DND-41 (cell line): Measurements from ENCODE around the gene TIGD7.
A peak's percentile ranks its signal among the peaks of the same experiment; 100 is the strongest.

ENCODE experiments used
- ATAC-seq: fragments of 200-7000 bp; cut with Tn5 transposase; 3 replicates; pipeline ENCODE4 v1.9.1; 2021; ENCODE audit warnings: low read depth; ENCODE audit not compliant: insufficient read depth
- DNase-seq: peaks from one replicate; pipeline ENCODE4 v3.0.0-alpha.2; 2020
- H2AFZ ChIP-seq: 2 replicates; pipeline ENCODE4 v1.6.0; 2012; ENCODE audit warnings: low read depth, low read length
- H3K27ac ChIP-seq: 2 replicates; pipeline ENCODE4 v1.5.1; 2012; ENCODE audit warnings: low read length, inconsistent platforms
- H3K27me3 ChIP-seq: fragments of 200-600 bp; sonication (generic); 2 replicates; pipeline ENCODE4 v1.6.0; 2012; ENCODE audit warnings: low read length, mild to moderate bottlenecking, inconsistent platforms; ENCODE audit not compliant: insufficient read depth, poor library complexity
- H3K36me3 ChIP-seq: 2 replicates; pipeline ENCODE4 v1.5.1; 2012; ENCODE audit warnings: low read length, inconsistent platforms; ENCODE audit not compliant: insufficient read depth
- H3K4me1 ChIP-seq: 2 replicates; pipeline ENCODE4 v1.5.1; 2012; ENCODE audit warnings: mild to moderate bottlenecking, low read length; ENCODE audit not compliant: insufficient read depth
- H3K4me2 ChIP-seq: 2 replicates; pipeline ENCODE4 v1.6.0; 2012; ENCODE audit warnings: mild to moderate bottlenecking, moderate library complexity, low read length, inconsistent platforms; ENCODE audit not compliant: insufficient read depth
- H3K4me3 ChIP-seq, 2 experiments: fragments of 200-600 bp in 1 of 2; shearing (Covaris generic) in 1 of 2; 2 replicates each; pipeline ENCODE4 v1.5.1; 2012 to 2016; ENCODE audit warnings: inconsistent platforms in 2 of 2, low read length in 2 of 2, mild to moderate bottlenecking in 2 of 2, low read depth in 1 of 2, moderate library complexity in 1 of 2
- H3K79me2 ChIP-seq: 2 replicates; pipeline ENCODE4 v1.6.0; 2012; ENCODE audit warnings: low read length, inconsistent platforms; ENCODE audit not compliant: insufficient read depth
- H3K9ac ChIP-seq: 2 replicates; pipeline ENCODE4 v1.6.0; 2012; ENCODE audit warnings: low read depth, mild to moderate bottlenecking, inconsistent platforms, low read length, moderate library complexity
- H3K9me3 ChIP-seq: 2 replicates; pipeline ENCODE4 v1.5.1; 2012; ENCODE audit warnings: low read length, moderate library complexity, mild to moderate bottlenecking, inconsistent platforms; ENCODE audit not compliant: insufficient read depth, severe bottlenecking
- H4K20me1 ChIP-seq: 2 replicates; pipeline ENCODE4 v1.6.0; 2012; ENCODE audit warnings: low read length; ENCODE audit not compliant: insufficient read depth
- EZH2 ChIP-seq: IDR thresholded peaks from 3 replicates; pipeline ENCODE4 v1.6.1; 2012; ENCODE audit warnings: borderline replicate concordance, low read depth, mild to moderate bottlenecking, moderate library complexity, low read length, inconsistent platforms; ENCODE audit not compliant: severe bottlenecking
- TF ChIP-seq, protein P1 (sequence below): IDR thresholded peaks from 2 replicates; pipeline ENCODE4 v1.5.1; 2012; ENCODE audit warnings: borderline replicate concordance, low read length, moderate library complexity, mild to moderate bottlenecking; ENCODE audit not compliant: poor library complexity, severe bottlenecking; ENCODE audit errors: extremely low read depth

The TIGD7 gene

DNA sequence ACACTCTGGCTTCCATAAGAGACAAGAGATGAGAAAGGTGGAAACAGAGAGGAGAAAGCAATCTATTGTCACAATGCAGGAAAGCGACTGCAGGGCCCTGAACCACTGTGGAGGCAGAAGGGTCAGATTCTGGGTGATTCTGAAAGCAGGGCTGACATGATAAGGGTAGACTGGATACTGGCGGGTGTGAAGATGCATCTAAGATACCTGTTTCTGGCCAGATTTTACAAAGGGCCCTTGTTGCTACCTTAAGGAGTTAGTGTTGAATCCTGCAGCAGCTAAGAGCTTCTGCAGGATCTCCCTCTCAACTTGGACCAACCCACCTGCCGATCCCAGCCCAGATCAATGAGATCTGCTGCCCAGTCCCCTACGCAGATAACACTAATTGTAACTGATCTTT is 42.7 kb downstream of the TIGD7 start:
- peaks cover 16% of the 10 kb centered on the region for H3K79me2 ChIP-seq
- peak overlapping the region; percentile 83; the same call in 1 of the 2 replicates for H3K27ac ChIP-seq
- peak overlapping the region; percentile 90 for H3K9ac ChIP-seq
- H4K20me1 ChIP-seq: no peaks in the 10 kb centered on the region
- DNase-seq (no peak), ATAC-seq (no peak)
- TF ChIP-seq, protein P1, sequence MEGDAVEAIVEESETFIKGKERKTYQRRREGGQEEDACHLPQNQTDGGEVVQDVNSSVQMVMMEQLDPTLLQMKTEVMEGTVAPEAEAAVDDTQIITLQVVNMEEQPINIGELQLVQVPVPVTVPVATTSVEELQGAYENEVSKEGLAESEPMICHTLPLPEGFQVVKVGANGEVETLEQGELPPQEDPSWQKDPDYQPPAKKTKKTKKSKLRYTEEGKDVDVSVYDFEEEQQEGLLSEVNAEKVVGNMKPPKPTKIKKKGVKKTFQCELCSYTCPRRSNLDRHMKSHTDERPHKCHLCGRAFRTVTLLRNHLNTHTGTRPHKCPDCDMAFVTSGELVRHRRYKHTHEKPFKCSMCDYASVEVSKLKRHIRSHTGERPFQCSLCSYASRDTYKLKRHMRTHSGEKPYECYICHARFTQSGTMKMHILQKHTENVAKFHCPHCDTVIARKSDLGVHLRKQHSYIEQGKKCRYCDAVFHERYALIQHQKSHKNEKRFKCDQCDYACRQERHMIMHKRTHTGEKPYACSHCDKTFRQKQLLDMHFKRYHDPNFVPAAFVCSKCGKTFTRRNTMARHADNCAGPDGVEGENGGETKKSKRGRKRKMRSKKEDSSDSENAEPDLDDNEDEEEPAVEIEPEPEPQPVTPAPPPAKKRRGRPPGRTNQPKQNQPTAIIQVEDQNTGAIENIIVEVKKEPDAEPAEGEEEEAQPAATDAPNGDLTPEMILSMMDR: no peak
- no peak for TF ChIP-seq EZH2
- peaks cover 11% of the 10 kb centered on the region for H3K36me3 ChIP-seq
- peak overlapping the region in 1 of 2 experiments; percentile 80; a peak in 2 of 4 replicates for H3K4me3 ChIP-seq
- no peaks in the 10 kb centered on the region for H3K27me3 ChIP-seq
- no peaks in the 10 kb centered on the region for H3K9me3 ChIP-seq
- H2AFZ ChIP-seq: peak overlapping the region; percentile 73; the same call in 1 of the 2 replicates
- peak overlapping the region; percentile 78 for H3K4me2 ChIP-seq
- H3K4me1 ChIP-seq: peaks cover 32% of the 10 kb centered on the region

DNA sequence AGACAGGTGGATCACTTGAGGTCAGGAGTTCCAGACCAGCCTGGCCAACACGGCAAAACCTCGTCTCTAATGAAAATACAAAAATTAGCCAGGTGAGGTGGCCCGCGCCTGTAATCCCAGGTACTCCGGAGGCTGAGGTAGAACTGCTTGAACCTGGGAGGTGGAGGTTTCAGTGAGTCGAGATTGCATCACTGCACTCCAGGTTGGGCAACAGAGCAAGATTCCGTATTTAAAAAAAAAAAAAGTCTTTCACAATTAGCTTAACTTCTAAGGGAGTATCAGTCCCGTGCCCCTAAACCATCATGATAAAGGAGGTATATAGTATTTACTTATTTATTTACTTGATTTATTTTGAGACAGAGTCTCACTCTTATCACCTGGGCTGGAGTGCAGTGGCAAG is 45.4 kb downstream of the TIGD7 start:
- peaks cover 5% of the 10 kb centered on the region for H3K79me2 ChIP-seq
- ATAC-seq (no peak), DNase-seq (no peak)
- H3K4me1 ChIP-seq: peaks cover 13% of the 10 kb centered on the region
- no peaks in the 10 kb centered on the region for H3K9me3 ChIP-seq
- no peak overlapping the region for H3K4me3 ChIP-seq
- no peaks in the 10 kb centered on the region for H3K27me3 ChIP-seq
- H4K20me1 ChIP-seq: no peaks in the 10 kb centered on the region
- H3K36me3 ChIP-seq: no peaks in the 10 kb centered on the region
- H3K27ac ChIP-seq: no peak overlapping the region
- TF ChIP-seq, protein P1: no peak
- TF ChIP-seq EZH2: no peak
- no peak overlapping the region for H2AFZ ChIP-seq
- H3K4me2 ChIP-seq: no peak overlapping the region
- no peak overlapping the region for H3K9ac ChIP-seq

DNA sequence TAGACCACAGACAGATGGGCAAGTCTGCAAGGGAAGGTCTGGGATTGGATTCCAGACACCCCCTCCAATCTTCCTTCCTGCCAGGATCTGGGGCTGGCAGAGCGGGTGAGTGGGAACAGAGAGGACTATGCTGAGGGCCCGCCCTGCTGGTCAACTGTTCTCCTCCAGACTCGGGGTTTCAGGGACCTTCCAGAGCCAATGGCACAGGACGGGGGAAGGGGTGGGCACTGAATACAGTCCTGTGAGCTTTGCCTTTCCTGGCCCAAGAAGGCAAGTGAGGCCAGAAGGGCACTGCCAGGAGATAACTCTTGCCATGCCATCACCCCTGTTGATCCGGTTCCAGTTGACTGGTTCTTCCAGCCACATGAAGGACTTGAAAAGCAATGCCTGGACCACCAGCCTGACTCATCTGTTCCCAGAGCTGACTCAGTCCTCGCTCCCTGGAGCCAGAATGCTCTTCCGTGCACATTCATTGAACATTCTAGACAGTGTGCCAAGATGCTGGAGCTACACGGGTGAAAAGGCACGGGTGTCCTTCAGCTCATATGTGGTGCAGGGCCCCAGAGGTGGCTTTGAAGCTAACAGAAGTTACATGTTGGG is 48.3 kb downstream of the TIGD7 start:
- H3K79me2 ChIP-seq: no peaks in the 10 kb centered on the region
- ATAC-seq (no peak), DNase-seq (no peak)
- no peak overlapping the region for H2AFZ ChIP-seq
- H3K9me3 ChIP-seq: no peaks in the 10 kb centered on the region
- TF ChIP-seq, protein P1: no peak
- TF ChIP-seq EZH2: no peak
- H3K4me3 ChIP-seq: no peak overlapping the region
- H3K4me1 ChIP-seq: no peaks in the 10 kb centered on the region
- H3K4me2 ChIP-seq: no peak overlapping the region
- no peak overlapping the region for H3K9ac ChIP-seq
- H3K27me3 ChIP-seq: no peaks in the 10 kb centered on the region
- no peaks in the 10 kb centered on the region for H4K20me1 ChIP-seq
- H3K27ac ChIP-seq: no peak overlapping the region
- no peaks in the 10 kb centered on the region for H3K36me3 ChIP-seq
